Liver (tissue), 9 donors: Measurements from ENCODE around the gene STOM. TPM values are rescaled to one million over a fixed set of nuclear protein-coding genes. Genes with fewer than 3 reads are reported as not detected.

Source experiments
- DNase-seq: peaks from one replicate; pipeline ENCODE4 v3.0.0-alpha.2; 2017; ENCODE audit warnings: low spot score
- H3K27ac ChIP-seq, 2 donors: one replicate each; pipeline ENCODE4 v1.7.0; 2013; ENCODE audit warnings: inconsistent platforms in 2 of 2, low read length in 2 of 2, control low read depth in 1 of 2, low read depth in 1 of 2, mild to moderate bottlenecking in 1 of 2
- H3K27me3 ChIP-seq, 4 donors: one replicate each; pipeline versions ENCODE4 v1.6.1 to v1.7.0; 2013; ENCODE audit warnings: low read length in 3 of 4, inconsistent platforms in 1 of 4, mild to moderate bottlenecking in 1 of 4, moderate library complexity in 1 of 4; ENCODE audit not compliant: control insufficient read depth in 4 of 4, insufficient read depth in 4 of 4
- H3K36me3 ChIP-seq, 4 donors: one replicate each; pipeline versions ENCODE4 v1.6.1 to v1.7.0; 2013; ENCODE audit warnings: low read length in 3 of 4, mild to moderate bottlenecking in 3 of 4, low read depth in 1 of 4, moderate library complexity in 1 of 4; ENCODE audit not compliant: control insufficient read depth in 4 of 4, insufficient read depth in 3 of 4
- H3K4me1 ChIP-seq, 4 donors: one replicate each; pipeline versions ENCODE4 v1.6.1 to v1.7.0; 2013; ENCODE audit warnings: low read length in 3 of 4, mild to moderate bottlenecking in 3 of 4, moderate library complexity in 1 of 4; ENCODE audit not compliant: control insufficient read depth in 4 of 4, insufficient read depth in 4 of 4
- H3K4me3 ChIP-seq, 3 donors: one replicate each; pipeline versions ENCODE4 v1.6.1 to v1.7.0; 2013; ENCODE audit warnings: low read length in 3 of 3, control low read depth in 1 of 3, low read depth in 1 of 3, mild to moderate bottlenecking in 1 of 3
- H3K9ac ChIP-seq, 2 donors: one replicate each; pipeline ENCODE4 v1.7.0; 2013; ENCODE audit warnings: low read length in 2 of 2, mild to moderate bottlenecking in 2 of 2, moderate library complexity in 2 of 2, control low read depth in 1 of 2, low read depth in 1 of 2
- H3K9me3 ChIP-seq, 4 donors: one replicate each; pipeline versions ENCODE4 v1.6.1 to v1.7.0; 2013; ENCODE audit warnings: low read length in 3 of 4; ENCODE audit not compliant: control insufficient read depth in 4 of 4
- EGR1 ChIP-seq, 2 donors: IDR thresholded peaks; 2 replicates each; pipeline ENCODE4 v1.6.1; 2016 to 2018; ENCODE audit warnings: antibody characterized with exemption in 2 of 2, low read depth in 2 of 2
- FOXA1 ChIP-seq: IDR thresholded peaks from 2 replicates; pipeline ENCODE4 v1.6.1; 2016; ENCODE audit warnings: antibody characterized with exemption
- FOXA2 ChIP-seq: IDR thresholded peaks from 2 replicates; pipeline ENCODE4 v1.6.1; 2016; ENCODE audit warnings: antibody characterized with exemption
- GABPA ChIP-seq, 2 donors: IDR thresholded peaks in 1 of 2; conservative IDR thresholded peaks in 1 of 2; 2 replicates each; pipeline ENCODE4 v1.6.1; 2016; ENCODE audit warnings: antibody characterized with exemption in 2 of 2, mild to moderate bottlenecking in 1 of 2, moderate library complexity in 1 of 2
- HNF4A ChIP-seq, 2 donors: conservative IDR thresholded peaks; 2 replicates each; pipeline ENCODE4 v1.6.1; 2016; ENCODE audit warnings: antibody characterized with exemption in 2 of 2, mild to moderate bottlenecking in 2 of 2
- HNF4G ChIP-seq: IDR thresholded peaks from 2 replicates; pipeline ENCODE4 v1.6.1; 2016; ENCODE audit warnings: antibody characterized with exemption
- JUND ChIP-seq, 2 donors: IDR thresholded peaks; 2 replicates each; pipeline ENCODE4 v1.6.1; 2016; ENCODE audit warnings: antibody characterized with exemption in 2 of 2
- MAX ChIP-seq: IDR thresholded peaks from 2 replicates; pipeline ENCODE4 v1.6.1; 2016; ENCODE audit warnings: antibody characterized with exemption
- NR2F2 ChIP-seq: IDR thresholded peaks from 2 replicates; pipeline ENCODE4 v1.6.1; 2016; ENCODE audit warnings: antibody characterized with exemption
- RAD21 ChIP-seq, 2 donors: IDR thresholded peaks; 2 replicates each; pipeline ENCODE4 v1.6.1; 2016; ENCODE audit warnings: antibody characterized with exemption in 2 of 2, mild to moderate bottlenecking in 2 of 2
- RXRA ChIP-seq, 2 donors: IDR thresholded peaks; 2 replicates each; pipeline ENCODE4 v1.6.1; 2017 to 2018; ENCODE audit warnings: antibody characterized with exemption in 2 of 2, mild to moderate bottlenecking in 1 of 2
- SP1 ChIP-seq: IDR thresholded peaks from 2 replicates; pipeline ENCODE4 v1.6.1; 2018; ENCODE audit warnings: antibody characterized with exemption, mild to moderate bottlenecking
- TAF1 ChIP-seq: conservative IDR thresholded peaks from 2 replicates; pipeline ENCODE4 v1.6.1; 2016; ENCODE audit warnings: antibody characterized with exemption, mild to moderate bottlenecking
- YY1 ChIP-seq: IDR thresholded peaks from 2 replicates; pipeline ENCODE4 v1.6.1; 2016; ENCODE audit warnings: antibody characterized with exemption, mild to moderate bottlenecking
- WGBS: extraction: QIAGEN DNeasy Blood & Tissue Kit; methylation state at CpG from one replicate; pipeline ENCODE4 v1.1.7; 2013; 5-methylcytosine and 5-hydroxymethylcytosine counted together
- polyA plus RNA-seq, 2 donors: library from polyadenylated mRNA; stranded (reverse) in 1 of 2; unstranded in 1 of 2; fragments of 200-250 nt in 1 of 2; fragments of >200 nt in 1 of 2; fragmentation: Nextera tagmentation in 1 of 2; extraction: Ambion mirVana in 1 of 2; gene quantifications; one replicate each; pipeline versions ENCODE4 v1.2.1 to v1.2.3, GENCODE V29; 2013 to 2015
- total RNA-seq, 2 donors: library from RNA; depleted of rRNA; stranded (reverse); fragments of >200 nt; gene quantifications; one replicate each; pipeline ENCODE4 v1.2.3, GENCODE V29; 2014
- TF ChIP-seq, protein P1 (sequence below): IDR thresholded peaks from 2 replicates; pipeline ENCODE4 v1.6.1; 2016; ENCODE audit warnings: antibody characterized with exemption
- TF ChIP-seq, protein P2 (sequence below): IDR thresholded peaks from 2 replicates; pipeline ENCODE4 v1.6.1; 2016; ENCODE audit warnings: antibody characterized with exemption, mild to moderate bottlenecking
- TF ChIP-seq, protein P3 (sequence below): fragments of 150-350 bp; IDR thresholded peaks from 2 replicates; pipeline ENCODE4 v1.5.1; 2017; ENCODE audit warnings: improper control_type of control experiment, low read depth, low read length; ENCODE audit not compliant: missing input control
- TF ChIP-seq, protein P4 (sequence below): IDR thresholded peaks from 2 replicates; pipeline ENCODE4 v1.6.1; 2016; ENCODE audit warnings: antibody characterized with exemption
- donor health status: healthy.
- donor health status: healthy.
- donor health status: healthy.
- donor health status: healthy.
- donor health status: healthy.

STOM gene
- total and polyA plus RNA-seq, 4 donors, result 150 to 398 (median 265) TPM

- Histone ChIP-seq H3K4me3 (no peak overlapping the region), H3K27me3 (no peaks in the 10 kb centered on the region), H3K27ac (no peak overlapping the region), H3K9ac (no peak overlapping the region), H3K4me1 (peaks cover 0 to 19% (median 15%) of the 10 kb centered on the region in 4 donors), H3K36me3 (peaks cover 5 to 25% (median 8%) of the 10 kb centered on the region in 4 donors), H3K9me3 (no peaks in the 10 kb centered on the region)
- 83% methylated on average over 8 of the region's 8 CpGs for WGBS
- no peak for TF ChIP-seq MAX
- no peak for TF ChIP-seq FOXA1
- TF ChIP-seq RXRA (IDR thresholded peaks at IDR 0.05), result no peak
- no peak for TF ChIP-seq HNF4A (conservative IDR thresholded peaks at IDR 0.05)
- no peak for TF ChIP-seq EGR1 (IDR thresholded peaks at IDR 0.05; ENCODE audit: low read depth in 2 of 2)
- TF ChIP-seq YY1, result no peak
- no peak for TF ChIP-seq TAF1
- TF ChIP-seq SP1, result no peak
- no peak for TF ChIP-seq JUND (IDR thresholded peaks at IDR 0.05)
- TF ChIP-seq, protein P1, sequence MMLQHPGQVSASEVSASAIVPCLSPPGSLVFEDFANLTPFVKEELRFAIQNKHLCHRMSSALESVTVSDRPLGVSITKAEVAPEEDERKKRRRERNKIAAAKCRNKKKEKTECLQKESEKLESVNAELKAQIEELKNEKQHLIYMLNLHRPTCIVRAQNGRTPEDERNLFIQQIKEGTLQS, result no peak
- TF ChIP-seq GABPA (IDR thresholded peaks at IDR 0.05 in 1 of 2, conservative IDR thresholded peaks at IDR 0.05 in 1 of 2), result no peak
- no peak for TF ChIP-seq HNF4G
- no peak for TF ChIP-seq RAD21 (IDR thresholded peaks at IDR 0.05)
- DNase-seq, result no peak
Observed at GRCh38 chr9:121328476-121328875, 41.6 kb downstream of the STOM start.

DNA sequence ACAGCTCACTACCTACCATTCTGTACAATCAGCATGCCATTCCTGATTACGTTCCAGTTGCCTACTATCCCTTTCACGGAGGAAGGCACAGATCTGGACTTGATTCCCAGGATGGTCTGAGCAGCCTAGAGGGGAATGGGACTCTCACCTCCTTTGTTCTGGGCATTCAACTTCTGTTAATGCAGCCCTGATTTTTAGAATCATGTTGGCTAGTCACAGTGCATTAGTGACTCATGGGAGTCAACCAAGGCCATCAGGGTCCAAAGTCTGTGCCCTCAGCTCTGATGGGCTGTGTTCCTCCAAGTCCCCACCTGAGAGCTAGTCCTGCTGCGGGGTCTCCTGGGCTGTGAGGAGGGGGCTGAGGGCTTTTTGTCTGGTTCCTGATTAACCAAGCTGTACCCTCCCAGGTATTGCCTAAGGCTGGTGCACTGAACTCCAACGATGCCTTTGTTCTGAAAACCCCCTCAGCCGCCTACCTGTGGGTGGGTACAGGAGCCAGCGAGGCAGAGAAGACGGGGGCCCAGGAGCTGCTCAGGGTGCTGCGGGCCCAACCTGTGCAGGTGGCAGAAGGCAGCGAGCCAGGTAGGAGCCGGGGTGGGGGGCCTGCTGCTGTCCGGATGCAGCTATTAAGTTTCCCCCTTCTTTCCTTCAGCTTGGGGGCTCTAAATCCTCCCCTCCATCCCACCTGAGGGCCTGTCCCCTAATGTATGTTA, 43.0 kb downstream of the STOM start:
- no peak overlapping the region for H3K4me3 ChIP-seq
- H3K36me3 ChIP-seq, result peaks cover 5 to 25% (median 7%) of the 10 kb centered on the region in 4 donors
- peaks cover 7 to 27% (median 15%) of the 10 kb centered on the region in 4 donors for H3K4me1 ChIP-seq
- H3K9ac ChIP-seq, result no peak overlapping the region
- no peaks in the 10 kb centered on the region for H3K9me3 ChIP-seq
- WGBS, result 88% methylated on average over 11 of the region's 11 CpGs
- no peaks in the 10 kb centered on the region for H3K27me3 ChIP-seq
- TF ChIP-seq EGR1 (IDR thresholded peaks at IDR 0.05; ENCODE audit: low read depth in 2 of 2) (no peak), NR2F2 (no peak), TAF1 (no peak), GABPA (IDR thresholded peaks at IDR 0.05 in 1 of 2, conservative IDR thresholded peaks at IDR 0.05 in 1 of 2) (no peak), RXRA (IDR thresholded peaks at IDR 0.05) (peak; percentile 64 to 72), SP1 (no peak), FOXA2 (no peak), JUND (IDR thresholded peaks at IDR 0.05) (peak; percentile 83 to 88), MAX (no peak), HNF4G (peak; percentile 48), YY1 (no peak), RAD21 (IDR thresholded peaks at IDR 0.05) (no peak), HNF4A (conservative IDR thresholded peaks at IDR 0.05) (peak; percentile 83 to 87), FOXA1 (no peak)
- TF ChIP-seq, protein P2, sequence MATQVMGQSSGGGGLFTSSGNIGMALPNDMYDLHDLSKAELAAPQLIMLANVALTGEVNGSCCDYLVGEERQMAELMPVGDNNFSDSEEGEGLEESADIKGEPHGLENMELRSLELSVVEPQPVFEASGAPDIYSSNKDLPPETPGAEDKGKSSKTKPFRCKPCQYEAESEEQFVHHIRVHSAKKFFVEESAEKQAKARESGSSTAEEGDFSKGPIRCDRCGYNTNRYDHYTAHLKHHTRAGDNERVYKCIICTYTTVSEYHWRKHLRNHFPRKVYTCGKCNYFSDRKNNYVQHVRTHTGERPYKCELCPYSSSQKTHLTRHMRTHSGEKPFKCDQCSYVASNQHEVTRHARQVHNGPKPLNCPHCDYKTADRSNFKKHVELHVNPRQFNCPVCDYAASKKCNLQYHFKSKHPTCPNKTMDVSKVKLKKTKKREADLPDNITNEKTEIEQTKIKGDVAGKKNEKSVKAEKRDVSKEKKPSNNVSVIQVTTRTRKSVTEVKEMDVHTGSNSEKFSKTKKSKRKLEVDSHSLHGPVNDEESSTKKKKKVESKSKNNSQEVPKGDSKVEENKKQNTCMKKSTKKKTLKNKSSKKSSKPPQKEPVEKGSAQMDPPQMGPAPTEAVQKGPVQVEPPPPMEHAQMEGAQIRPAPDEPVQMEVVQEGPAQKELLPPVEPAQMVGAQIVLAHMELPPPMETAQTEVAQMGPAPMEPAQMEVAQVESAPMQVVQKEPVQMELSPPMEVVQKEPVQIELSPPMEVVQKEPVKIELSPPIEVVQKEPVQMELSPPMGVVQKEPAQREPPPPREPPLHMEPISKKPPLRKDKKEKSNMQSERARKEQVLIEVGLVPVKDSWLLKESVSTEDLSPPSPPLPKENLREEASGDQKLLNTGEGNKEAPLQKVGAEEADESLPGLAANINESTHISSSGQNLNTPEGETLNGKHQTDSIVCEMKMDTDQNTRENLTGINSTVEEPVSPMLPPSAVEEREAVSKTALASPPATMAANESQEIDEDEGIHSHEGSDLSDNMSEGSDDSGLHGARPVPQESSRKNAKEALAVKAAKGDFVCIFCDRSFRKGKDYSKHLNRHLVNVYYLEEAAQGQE, result no peak
- TF ChIP-seq, protein P1, result peak; percentile 69
- TF ChIP-seq, protein P3, sequence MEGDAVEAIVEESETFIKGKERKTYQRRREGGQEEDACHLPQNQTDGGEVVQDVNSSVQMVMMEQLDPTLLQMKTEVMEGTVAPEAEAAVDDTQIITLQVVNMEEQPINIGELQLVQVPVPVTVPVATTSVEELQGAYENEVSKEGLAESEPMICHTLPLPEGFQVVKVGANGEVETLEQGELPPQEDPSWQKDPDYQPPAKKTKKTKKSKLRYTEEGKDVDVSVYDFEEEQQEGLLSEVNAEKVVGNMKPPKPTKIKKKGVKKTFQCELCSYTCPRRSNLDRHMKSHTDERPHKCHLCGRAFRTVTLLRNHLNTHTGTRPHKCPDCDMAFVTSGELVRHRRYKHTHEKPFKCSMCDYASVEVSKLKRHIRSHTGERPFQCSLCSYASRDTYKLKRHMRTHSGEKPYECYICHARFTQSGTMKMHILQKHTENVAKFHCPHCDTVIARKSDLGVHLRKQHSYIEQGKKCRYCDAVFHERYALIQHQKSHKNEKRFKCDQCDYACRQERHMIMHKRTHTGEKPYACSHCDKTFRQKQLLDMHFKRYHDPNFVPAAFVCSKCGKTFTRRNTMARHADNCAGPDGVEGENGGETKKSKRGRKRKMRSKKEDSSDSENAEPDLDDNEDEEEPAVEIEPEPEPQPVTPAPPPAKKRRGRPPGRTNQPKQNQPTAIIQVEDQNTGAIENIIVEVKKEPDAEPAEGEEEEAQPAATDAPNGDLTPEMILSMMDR, result no peak
- TF ChIP-seq, protein P4, sequence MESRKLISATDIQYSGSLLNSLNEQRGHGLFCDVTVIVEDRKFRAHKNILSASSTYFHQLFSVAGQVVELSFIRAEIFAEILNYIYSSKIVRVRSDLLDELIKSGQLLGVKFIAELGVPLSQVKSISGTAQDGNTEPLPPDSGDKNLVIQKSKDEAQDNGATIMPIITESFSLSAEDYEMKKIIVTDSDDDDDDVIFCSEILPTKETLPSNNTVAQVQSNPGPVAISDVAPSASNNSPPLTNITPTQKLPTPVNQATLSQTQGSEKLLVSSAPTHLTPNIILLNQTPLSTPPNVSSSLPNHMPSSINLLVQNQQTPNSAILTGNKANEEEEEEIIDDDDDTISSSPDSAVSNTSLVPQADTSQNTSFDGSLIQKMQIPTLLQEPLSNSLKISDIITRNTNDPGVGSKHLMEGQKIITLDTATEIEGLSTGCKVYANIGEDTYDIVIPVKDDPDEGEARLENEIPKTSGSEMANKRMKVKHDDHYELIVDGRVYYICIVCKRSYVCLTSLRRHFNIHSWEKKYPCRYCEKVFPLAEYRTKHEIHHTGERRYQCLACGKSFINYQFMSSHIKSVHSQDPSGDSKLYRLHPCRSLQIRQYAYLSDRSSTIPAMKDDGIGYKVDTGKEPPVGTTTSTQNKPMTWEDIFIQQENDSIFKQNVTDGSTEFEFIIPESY, result no peak
- no peak for DNase-seq
- H3K27ac ChIP-seq, result peak overlapping the region; percentile 27 to 44
